ENCODE measurements around the gene AQP10.

The AQP10 gene

GRCh38 chr1:154323493-154323892 is 2.6 kb downstream of the AQP10 start:
- no peak overlapping the region for H3K9ac ChIP-seq (ENCODE audit: low read depth in 1 of 2, low read length in 2 of 2)
- no peak overlapping the region for H3K27ac ChIP-seq (ENCODE audit: low read depth in 2 of 2, low read length in 2 of 2)
- H3K9me3 ChIP-seq (ENCODE audit: control insufficient read depth in 2 of 2, low read length in 2 of 2), result no peaks in the 10 kb centered on the region
- H3K4me3 ChIP-seq (ENCODE audit: low read length in 2 of 2), result no peak overlapping the region
- peaks cover 6 to 7% of the 10 kb centered on the region in 2 donors for H3K27me3 ChIP-seq (ENCODE audit: control insufficient read depth in 2 of 2, insufficient read depth in 2 of 2, low read length in 2 of 2)
- H3K4me1 ChIP-seq (ENCODE audit: control insufficient read depth in 2 of 2, insufficient read depth in 2 of 2, low read length in 2 of 2), result peaks cover 10 to 20% of the 10 kb centered on the region in 2 donors
- H3K36me3 ChIP-seq (ENCODE audit: control insufficient read depth in 2 of 2, insufficient read depth in 2 of 2, low read length in 2 of 2), result no peaks in the 10 kb centered on the region

GRCh38 chr1:154324241-154324640 is 3.3 kb downstream of the AQP10 start:
- no peaks in the 10 kb centered on the region for H3K9me3 ChIP-seq (ENCODE audit: control insufficient read depth in 2 of 2, low read length in 2 of 2)
- H3K4me3 ChIP-seq (ENCODE audit: low read length in 2 of 2), result no peak overlapping the region
- H3K4me1 ChIP-seq (ENCODE audit: control insufficient read depth in 2 of 2, insufficient read depth in 2 of 2, low read length in 2 of 2), result peaks cover 14 to 22% of the 10 kb centered on the region in 2 donors
- no peaks in the 10 kb centered on the region for H3K36me3 ChIP-seq (ENCODE audit: control insufficient read depth in 2 of 2, insufficient read depth in 2 of 2, low read length in 2 of 2)
- peak overlapping the region in 1 of 2 donors; percentile 35 for H3K9ac ChIP-seq (ENCODE audit: low read depth in 1 of 2, low read length in 2 of 2)
- no peak overlapping the region for H3K27ac ChIP-seq (ENCODE audit: low read depth in 2 of 2, low read length in 2 of 2)
- H3K27me3 ChIP-seq (ENCODE audit: control insufficient read depth in 2 of 2, insufficient read depth in 2 of 2, low read length in 2 of 2), result peaks cover 6 to 11% of the 10 kb centered on the region in 2 donors

- H3K4me1 ChIP-seq (ENCODE audit: control insufficient read depth in 2 of 2, insufficient read depth in 2 of 2, low read length in 2 of 2), result peaks cover 14 to 27% of the 10 kb centered on the region in 2 donors
- H3K9ac ChIP-seq (ENCODE audit: low read depth in 1 of 2, low read length in 2 of 2), result peak within 1 kb of the TSS; percentile 60 to 62
- peaks cover 6 to 16% of the 10 kb centered on the region in 2 donors for H3K27me3 ChIP-seq (ENCODE audit: control insufficient read depth in 2 of 2, insufficient read depth in 2 of 2, low read length in 2 of 2)
- no peaks in the 10 kb centered on the region for H3K36me3 ChIP-seq (ENCODE audit: control insufficient read depth in 2 of 2, insufficient read depth in 2 of 2, low read length in 2 of 2)
- H3K27ac ChIP-seq (ENCODE audit: low read depth in 2 of 2, low read length in 2 of 2), result peak within 1 kb of the TSS; percentile 70 to 81
- peak within 1 kb of the TSS; percentile 66 to 81 for H3K4me3 ChIP-seq (ENCODE audit: low read length in 2 of 2)
- H3K9me3 ChIP-seq (ENCODE audit: control insufficient read depth in 2 of 2, low read length in 2 of 2), result no peaks in the 10 kb centered on the region
Measured at GRCh38 chr1:154324669-154325582, 4.0 kb downstream of the AQP10 start, which contains the start of gene ATP8B2. TSS of gene ATP8B2 (plus strand) at chr1:154325525. CDS start at chr1:154328142, 2,617 bp downstream.

- H3K27me3 ChIP-seq (ENCODE audit: control insufficient read depth in 2 of 2, insufficient read depth in 2 of 2, low read length in 2 of 2), result peaks cover 6 to 17% of the 10 kb centered on the region in 2 donors
- no peaks in the 10 kb centered on the region for H3K9me3 ChIP-seq (ENCODE audit: control insufficient read depth in 2 of 2, low read length in 2 of 2)
- H3K9ac ChIP-seq (ENCODE audit: low read depth in 1 of 2, low read length in 2 of 2), result peak overlapping the region; percentile 60 to 62
- H3K27ac ChIP-seq (ENCODE audit: low read depth in 2 of 2, low read length in 2 of 2), result peak overlapping the region; percentile 70 to 81
- H3K4me1 ChIP-seq (ENCODE audit: control insufficient read depth in 2 of 2, insufficient read depth in 2 of 2, low read length in 2 of 2), result peaks cover 14 to 29% of the 10 kb centered on the region in 2 donors
- peak overlapping the region; percentile 53 to 81 for H3K4me3 ChIP-seq (ENCODE audit: low read length in 2 of 2)
- H3K36me3 ChIP-seq (ENCODE audit: control insufficient read depth in 2 of 2, insufficient read depth in 2 of 2, low read length in 2 of 2), result no peaks in the 10 kb centered on the region
Measured at GRCh38 chr1:154325583-154326545, 5.0 kb downstream of the AQP10 start.

DNA sequence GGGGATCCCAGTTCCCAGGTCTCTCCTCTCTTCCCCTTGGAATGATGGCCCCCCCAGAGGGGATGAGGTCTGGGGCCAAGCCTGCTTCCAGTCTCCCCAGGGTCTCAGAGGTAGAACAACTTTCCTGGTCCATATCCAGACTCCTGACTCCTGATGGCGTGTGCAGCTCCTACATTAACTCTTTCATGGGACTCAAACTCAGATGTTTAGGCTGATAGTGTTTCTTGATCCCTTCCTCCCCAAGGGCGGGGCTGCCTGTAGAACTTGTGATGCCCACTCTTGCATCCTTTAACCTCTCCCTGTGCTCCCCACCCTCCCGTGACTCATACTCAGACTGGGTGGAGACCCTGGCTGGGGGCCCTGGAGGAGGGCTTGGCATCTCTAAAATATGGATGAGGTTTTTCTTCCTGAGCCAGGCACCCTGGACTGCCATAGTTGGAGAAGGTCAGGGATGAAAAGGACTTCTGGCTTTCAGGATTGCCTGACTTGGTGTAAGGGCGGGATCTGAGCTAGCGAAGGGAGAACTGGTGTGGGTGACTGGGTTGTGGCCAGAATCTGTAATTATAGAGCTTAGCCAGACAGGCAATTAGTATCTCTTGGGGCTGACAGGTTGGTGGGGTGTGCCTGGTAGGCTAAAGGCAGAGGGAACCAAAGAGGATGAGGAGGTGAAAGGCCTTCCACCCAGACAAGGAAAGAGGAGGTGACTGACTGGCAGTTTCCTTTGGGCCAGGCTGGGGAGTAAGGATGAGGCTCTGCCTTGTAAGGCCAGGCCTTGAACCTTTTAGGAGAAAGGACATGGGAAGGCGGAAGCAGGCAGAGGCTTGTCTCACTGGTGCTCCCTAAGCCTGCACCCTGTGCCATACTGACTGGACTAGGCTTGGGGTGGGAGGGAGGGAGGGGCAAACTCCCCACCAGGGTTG is 5.9 kb downstream of the AQP10 start:
- peaks cover 6 to 17% of the 10 kb centered on the region in 2 donors for H3K27me3 ChIP-seq (ENCODE audit: control insufficient read depth in 2 of 2, insufficient read depth in 2 of 2, low read length in 2 of 2)
- peaks cover 6 to 8% of the 10 kb centered on the region in 2 donors for H3K36me3 ChIP-seq (ENCODE audit: control insufficient read depth in 2 of 2, insufficient read depth in 2 of 2, low read length in 2 of 2)
- no peaks in the 10 kb centered on the region for H3K9me3 ChIP-seq (ENCODE audit: control insufficient read depth in 2 of 2, low read length in 2 of 2)
- peak overlapping the region in 1 of 2 donors; percentile 81 for H3K4me3 ChIP-seq (ENCODE audit: low read length in 2 of 2)
- H3K27ac ChIP-seq (ENCODE audit: low read depth in 2 of 2, low read length in 2 of 2), result peak overlapping the region; percentile 70 to 81
- peaks cover 14 to 29% of the 10 kb centered on the region in 2 donors for H3K4me1 ChIP-seq (ENCODE audit: control insufficient read depth in 2 of 2, insufficient read depth in 2 of 2, low read length in 2 of 2)
- peak overlapping the region; percentile 17 to 62 for H3K9ac ChIP-seq (ENCODE audit: low read depth in 1 of 2, low read length in 2 of 2)

DNA sequence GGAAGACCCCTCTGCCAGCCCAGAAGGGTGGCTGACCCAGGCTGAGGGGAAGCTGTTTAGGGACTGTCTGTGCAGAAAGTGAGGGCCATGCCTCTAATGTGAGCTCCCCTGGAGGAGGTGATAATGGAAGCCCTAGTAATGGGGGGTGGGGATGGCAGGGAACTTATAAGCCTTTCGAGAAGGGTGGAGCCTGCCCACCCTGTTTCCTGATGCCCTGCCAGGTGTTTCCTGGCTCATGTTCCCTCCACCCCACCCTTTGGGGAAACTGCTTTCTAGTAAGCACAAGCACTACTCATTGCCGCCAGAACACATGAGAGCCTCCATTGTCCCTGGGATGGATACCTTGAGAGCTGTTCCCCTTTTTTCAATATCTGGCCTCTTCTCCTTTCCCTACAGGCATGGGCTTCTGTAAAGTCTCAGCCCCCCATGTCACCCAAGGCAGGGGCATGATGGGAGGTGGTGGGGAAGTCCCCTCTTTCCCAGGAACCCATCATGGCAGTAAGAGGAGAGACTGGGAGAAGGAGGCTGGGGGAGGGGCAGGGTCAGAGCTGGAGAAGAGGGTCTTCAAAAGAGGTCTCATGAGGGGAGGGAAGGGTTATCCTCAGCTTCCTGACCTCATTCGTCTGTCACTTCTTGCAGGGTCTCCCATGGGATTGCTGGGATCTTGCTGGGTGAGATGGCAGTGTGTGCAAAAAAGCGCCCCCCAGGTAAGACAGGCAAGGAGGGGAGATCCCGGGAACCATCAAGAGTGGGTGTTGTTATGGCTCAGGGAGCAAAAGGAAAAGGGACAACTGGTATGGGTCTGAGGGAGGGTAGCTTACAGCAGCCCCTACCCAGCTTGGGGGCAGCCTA is 6.8 kb downstream of the AQP10 start:
- H3K9ac ChIP-seq (ENCODE audit: low read depth in 1 of 2, low read length in 2 of 2), result peak overlapping the region; percentile 26 to 47
- H3K36me3 ChIP-seq (ENCODE audit: control insufficient read depth in 2 of 2, insufficient read depth in 2 of 2, low read length in 2 of 2), result peaks cover 6 to 11% of the 10 kb centered on the region in 2 donors
- H3K27me3 ChIP-seq (ENCODE audit: control insufficient read depth in 2 of 2, insufficient read depth in 2 of 2, low read length in 2 of 2), result peaks cover 6 to 17% of the 10 kb centered on the region in 2 donors
- peak overlapping the region; percentile 9 to 67 for H3K27ac ChIP-seq (ENCODE audit: low read depth in 2 of 2, low read length in 2 of 2)
- no peaks in the 10 kb centered on the region for H3K9me3 ChIP-seq (ENCODE audit: control insufficient read depth in 2 of 2, low read length in 2 of 2)
- peaks cover 14 to 29% of the 10 kb centered on the region in 2 donors for H3K4me1 ChIP-seq (ENCODE audit: control insufficient read depth in 2 of 2, insufficient read depth in 2 of 2, low read length in 2 of 2)
- peak overlapping the region; percentile 58 to 70 for H3K4me3 ChIP-seq (ENCODE audit: low read length in 2 of 2)

- H3K4me1 ChIP-seq (ENCODE audit: control insufficient read depth in 2 of 2, insufficient read depth in 2 of 2, low read length in 2 of 2), result peaks cover 14 to 29% of the 10 kb centered on the region in 2 donors
- H3K27ac ChIP-seq (ENCODE audit: low read depth in 2 of 2, low read length in 2 of 2), result peak overlapping the region; percentile 9 to 67
Measured at GRCh38 chr1:154328318-154329151, 7.6 kb downstream of the AQP10 start.

GRCh38 chr1:154329152-154329521 is 8.2 kb downstream of the AQP10 start:
- H3K4me3 ChIP-seq (ENCODE audit: low read length in 2 of 2), result peak overlapping the region; percentile 56 to 58
- peaks cover 14 to 29% of the 10 kb centered on the region in 2 donors for H3K4me1 ChIP-seq (ENCODE audit: control insufficient read depth in 2 of 2, insufficient read depth in 2 of 2, low read length in 2 of 2)
- no peaks in the 10 kb centered on the region for H3K9me3 ChIP-seq (ENCODE audit: control insufficient read depth in 2 of 2, low read length in 2 of 2)
- H3K9ac ChIP-seq (ENCODE audit: low read depth in 1 of 2, low read length in 2 of 2), result peak overlapping the region; percentile 37 to 41
- H3K36me3 ChIP-seq (ENCODE audit: control insufficient read depth in 2 of 2, insufficient read depth in 2 of 2, low read length in 2 of 2), result peaks cover 6 to 15% of the 10 kb centered on the region in 2 donors
- H3K27me3 ChIP-seq (ENCODE audit: control insufficient read depth in 2 of 2, insufficient read depth in 2 of 2, low read length in 2 of 2), result peaks cover 4 to 17% of the 10 kb centered on the region in 2 donors
- H3K27ac ChIP-seq (ENCODE audit: low read depth in 2 of 2, low read length in 2 of 2), result peak overlapping the region in 1 of 2 donors; percentile 56

More at GRCh38 chr1:154328318-154329151, 7.6 kb downstream of the AQP10 start:
- H3K9ac ChIP-seq (ENCODE audit: low read depth in 1 of 2, low read length in 2 of 2), result peak overlapping the region; percentile 37 to 47
- no peaks in the 10 kb centered on the region for H3K9me3 ChIP-seq (ENCODE audit: control insufficient read depth in 2 of 2, low read length in 2 of 2)
- peak overlapping the region; percentile 58 to 70 for H3K4me3 ChIP-seq (ENCODE audit: low read length in 2 of 2)
- H3K27me3 ChIP-seq (ENCODE audit: control insufficient read depth in 2 of 2, insufficient read depth in 2 of 2, low read length in 2 of 2), result peaks cover 4 to 17% of the 10 kb centered on the region in 2 donors
- H3K36me3 ChIP-seq (ENCODE audit: control insufficient read depth in 2 of 2, insufficient read depth in 2 of 2, low read length in 2 of 2), result peaks cover 6 to 11% of the 10 kb centered on the region in 2 donors
